Renal cortex interstitium (tissue), 11 donors: Measurements from ENCODE around the gene CYP20A1. TPM values are rescaled to one million over a fixed set of nuclear protein-coding genes. Genes with fewer than 3 reads are reported as not detected.
"Not testable (repeated sequence)": the region's sequence is repeated elsewhere in the genome, so short reads cannot be mapped to it uniquely, and the experiment has no call there.

Experiments
- DNase-seq, 11 donors: peaks; one replicate each; pipeline ENCODE4 v3.0.0-alpha.2; 2013; ENCODE audit warnings: low read depth in 9 of 11, low spot score in 4 of 11; ENCODE audit errors: extremely low read depth in 1 of 11
- polyA plus RNA-seq, 3 donors: library from polyadenylated mRNA; unstranded; fragments of 120-200 nt; gene quantifications; one replicate each; pipeline ENCODE4 v1.2.1, GENCODE V29; 2013; ENCODE audit not compliant: insufficient read length in 3 of 3

Gene CYP20A1
- polyA plus RNA-seq, 3 donors, result 19.5 to 21.9 (median 19.9) TPM

- not testable (repeated sequence) for DNase-seq
These were observed 103.6 kb downstream of the CYP20A1 start for GRCh38 chr2:203342374-203342773.

GRCh38 chr2:203344667-203345066 lies 105.8 kb downstream of the CYP20A1 start:
- DNase-seq, result no peak

GRCh38 chr2:203346612-203347011 lies 107.8 kb downstream of the CYP20A1 start:
- DNase-seq, result no peak

DNA sequence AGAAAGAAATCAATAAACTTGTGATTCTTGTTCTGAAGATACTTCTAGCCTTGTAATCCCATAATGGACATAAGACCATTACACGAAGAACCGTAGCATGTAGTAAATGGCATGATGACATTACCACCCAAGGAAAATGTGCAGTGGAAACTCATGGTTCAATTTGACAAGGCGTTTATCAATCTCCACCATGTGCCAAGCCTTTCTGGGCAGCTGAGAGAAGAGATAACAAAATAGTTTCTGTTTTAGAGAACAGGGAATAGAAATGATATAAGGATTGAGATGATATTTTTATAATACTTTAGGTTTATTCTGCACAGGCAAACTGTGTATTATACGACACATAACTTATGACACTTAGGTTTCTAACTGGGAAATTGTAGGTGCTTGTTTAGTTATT lies 108.6 kb downstream of the CYP20A1 start:
- DNase-seq, result no peak

- no peak for DNase-seq
These were observed 113.9 kb downstream of the CYP20A1 start for GRCh38 chr2:203352604-203353255.

GRCh38 chr2:203354966-203355365 lies 116.1 kb downstream of the CYP20A1 start:
- DNase-seq, result no peak

Other genes starting within 250 kb of the CYP20A1 start
- 10 to 100 TPM; 12.0 to 18.2 (median 15.4) TPM for gene NBEAL1, start 224.1 kb upstream of the CYP20A1 start, polyA plus RNA-seq
- 10 to 100 TPM; 82.6 to 92.0 (median 90.4) TPM for gene ABI2, start 89.4 kb downstream of the CYP20A1 start, polyA plus RNA-seq